Left lung (tissue), 10 donors: ENCODE data around the gene TMEM151B. TPM values are rescaled to one million over a fixed set of nuclear protein-coding genes. Genes with fewer than 3 reads are reported as not detected.

Experiments used
- ATAC-seq: fragments of 200-7000 bp; cut with Tn5 transposase; one replicate; pipeline ENCODE4 v1.9.1; 2020; ENCODE audit warnings: moderate library complexity
- DNase-seq, 4 donors: peaks; one replicate each; pipeline ENCODE4 v3.0.0-alpha.2; 2013 to 2020
- H3K27ac ChIP-seq, 2 donors: fragments of 200-600 bp; sonication (generic) in 1 of 2; one replicate each; pipeline versions ENCODE4 v1.5.0 to v1.8.0; 2020 to 2021
- H3K27me3 ChIP-seq, 2 donors: fragments of 200-600 bp; sonication (generic) in 1 of 2; one replicate each; pipeline versions ENCODE4 v1.5.0 to v1.8.0; 2020 to 2021
- H3K36me3 ChIP-seq, 2 donors: fragments of 200-600 bp; sonication (generic) in 1 of 2; one replicate each; pipeline versions ENCODE4 v1.5.0 to v1.8.0; 2020 to 2021
- H3K4me1 ChIP-seq, 2 donors: fragments of 200-600 bp; one replicate each; pipeline ENCODE4 v1.8.0; 2021
- H3K4me3 ChIP-seq, 2 donors: fragments of 200-600 bp; sonication (generic) in 1 of 2; one replicate each; pipeline versions ENCODE4 v1.5.0 to v1.8.0; 2020 to 2021; ENCODE audit warnings: mild to moderate bottlenecking in 1 of 2
- H3K9me3 ChIP-seq, 2 donors: fragments of 200-600 bp; sonication (generic) in 1 of 2; one replicate each; pipeline versions ENCODE4 v1.5.0 to v1.8.0; 2020 to 2021
- CTCF ChIP-seq, 2 donors: fragments of 200-600 bp; sonication (generic) in 1 of 2; IDR thresholded peaks; one replicate each; pipeline versions ENCODE4 v1.5.0 to v1.8.0; 2021; ENCODE audit warnings: antibody characterized with exemption in 2 of 2
- intact Hi-C, 2 donors: fragments of 100-400 bp; cut with DNase I; formaldehyde crosslinking; loops; one replicate each; pipeline versions ENCODE4 v1.11.2 to v1.14.2; 2022
- polyA plus RNA-seq, 6 donors: library from polyadenylated mRNA; unstranded; fragments of 120-200 nt; gene quantifications; one replicate each; pipeline ENCODE4 v1.2.1, GENCODE V29; 2013; ENCODE audit not compliant: insufficient read length in 6 of 6
- total RNA-seq, 2 donors: library from RNA; stranded (reverse); fragmentation: NEBNext Ultra II Directional; extraction: Animal tissue kit (Norgen Biotek cat#: 25700); gene quantifications; one replicate each; pipeline ENCODE4 v1.2.1, GENCODE V29; 2021
- donor health status: DM: no; HTN: yes; CAD: no.
- donor health status: DM: no; HTN: no; CAD: no.

The TMEM151B gene
- total and polyA plus RNA-seq, 8 donors, result 0.70 to 1.2 (median 0.87) TPM; not detected in 2

GRCh38 chr6:44303842-44304241 is 33.6 kb downstream of the TMEM151B start:
- DNase-seq (no peak), ATAC-seq (no peak)
- Histone ChIP-seq H3K4me1 (no peaks in the 10 kb centered on the region), H3K27ac (no peak overlapping the region), H3K4me3 (no peak overlapping the region), H3K9me3 (no peaks in the 10 kb centered on the region), H3K36me3 (peaks cover 0 to 89% of the 10 kb centered on the region in 2 donors), H3K27me3 (peaks cover 0 to 1% of the 10 kb centered on the region in 2 donors)
- intact Hi-C loops, result no loop called here
- TF ChIP-seq CTCF (IDR thresholded peaks at IDR 0.05), result no peak

GRCh38 chr6:44304282-44305199 is 34.3 kb downstream of the TMEM151B start:
- DNase-seq (peak in 1 of 4 donors; percentile 22), ATAC-seq (peak; percentile 70)
- Histone ChIP-seq H3K27ac (no peak overlapping the region), H3K4me3 (no peak overlapping the region), H3K4me1 (no peaks in the 10 kb centered on the region), H3K36me3 (peaks cover 0 to 96% of the 10 kb centered on the region in 2 donors), H3K27me3 (no peaks in the 10 kb centered on the region), H3K9me3 (no peaks in the 10 kb centered on the region)
- TF ChIP-seq CTCF (IDR thresholded peaks at IDR 0.05), result peak; percentile 50 to 82
- intact Hi-C loops, result no loop called here

GRCh38 chr6:44305200-44305725 is 35.0 kb downstream of the TMEM151B start:
- DNase-seq (no peak), ATAC-seq (no peak)
- Histone ChIP-seq H3K9me3 (no peaks in the 10 kb centered on the region), H3K36me3 (peaks cover 0 to 100% of the 10 kb centered on the region in 2 donors), H3K27me3 (no peaks in the 10 kb centered on the region), H3K4me3 (no peak overlapping the region), H3K4me1 (no peaks in the 10 kb centered on the region), H3K27ac (no peak overlapping the region)
- intact Hi-C loops, result no loop called here
- TF ChIP-seq CTCF (IDR thresholded peaks at IDR 0.05), result no peak

- Histone ChIP-seq H3K4me1 (peaks cover 0 to 3% of the 10 kb centered on the region in 2 donors), H3K4me3 (no peak overlapping the region), H3K27me3 (no peaks in the 10 kb centered on the region), H3K27ac (no peak overlapping the region), H3K9me3 (no peaks in the 10 kb centered on the region), H3K36me3 (peaks cover 0 to 100% of the 10 kb centered on the region in 2 donors)
- intact Hi-C loops, result no loop called here
- TF ChIP-seq CTCF (IDR thresholded peaks at IDR 0.05), result no peak
- no peak for ATAC-seq
- DNase-seq, result no peak
Observed at GRCh38 chr6:44306710-44307109, 36.5 kb downstream of the TMEM151B start.

- H3K9me3 ChIP-seq, result no peaks in the 10 kb centered on the region
- H3K36me3 ChIP-seq, result peaks cover 0 to 95% of the 10 kb centered on the region in 2 donors
- DNase-seq, result no peak
- H3K27ac ChIP-seq, result no peak overlapping the region
- intact Hi-C loops, result no loop called here
- no peak for TF ChIP-seq CTCF (IDR thresholded peaks at IDR 0.05)
- H3K4me1 ChIP-seq, result peaks cover 4 to 8% of the 10 kb centered on the region in 2 donors
- no peak for ATAC-seq
- H3K4me3 ChIP-seq, result no peak overlapping the region
- H3K27me3 ChIP-seq, result no peaks in the 10 kb centered on the region
Observed at GRCh38 chr6:44307217-44307616, 37.0 kb downstream of the TMEM151B start.
